Measurements from ENCODE around the gene SNRK.

DNA sequence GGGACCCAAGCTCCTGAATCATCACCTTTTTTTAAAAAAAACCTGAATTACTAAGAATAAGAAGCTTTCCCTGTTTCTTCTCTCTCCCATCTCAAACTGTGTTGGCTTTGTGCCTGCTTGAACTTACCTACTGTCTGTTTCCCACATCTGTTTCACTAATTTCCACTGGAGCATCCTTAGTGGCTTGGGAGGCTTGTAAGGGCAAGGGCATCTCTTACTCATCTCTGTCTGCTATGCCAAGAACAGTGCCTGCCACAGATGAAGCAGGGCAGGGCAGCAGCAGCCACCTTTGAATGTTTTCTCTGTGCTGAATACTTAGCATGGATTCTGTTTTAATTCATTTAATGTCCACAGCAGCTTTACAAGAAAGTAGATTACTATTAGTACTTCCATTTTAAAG is 42.3 kb downstream of the SNRK start:
- no peak for TF ChIP-seq EZH2 (IDR thresholded peaks at IDR 0.05; ENCODE audit: borderline replicate concordance, low read depth, low read length, poor library complexity, severe bottlenecking)
- TF ChIP-seq, protein P1, sequence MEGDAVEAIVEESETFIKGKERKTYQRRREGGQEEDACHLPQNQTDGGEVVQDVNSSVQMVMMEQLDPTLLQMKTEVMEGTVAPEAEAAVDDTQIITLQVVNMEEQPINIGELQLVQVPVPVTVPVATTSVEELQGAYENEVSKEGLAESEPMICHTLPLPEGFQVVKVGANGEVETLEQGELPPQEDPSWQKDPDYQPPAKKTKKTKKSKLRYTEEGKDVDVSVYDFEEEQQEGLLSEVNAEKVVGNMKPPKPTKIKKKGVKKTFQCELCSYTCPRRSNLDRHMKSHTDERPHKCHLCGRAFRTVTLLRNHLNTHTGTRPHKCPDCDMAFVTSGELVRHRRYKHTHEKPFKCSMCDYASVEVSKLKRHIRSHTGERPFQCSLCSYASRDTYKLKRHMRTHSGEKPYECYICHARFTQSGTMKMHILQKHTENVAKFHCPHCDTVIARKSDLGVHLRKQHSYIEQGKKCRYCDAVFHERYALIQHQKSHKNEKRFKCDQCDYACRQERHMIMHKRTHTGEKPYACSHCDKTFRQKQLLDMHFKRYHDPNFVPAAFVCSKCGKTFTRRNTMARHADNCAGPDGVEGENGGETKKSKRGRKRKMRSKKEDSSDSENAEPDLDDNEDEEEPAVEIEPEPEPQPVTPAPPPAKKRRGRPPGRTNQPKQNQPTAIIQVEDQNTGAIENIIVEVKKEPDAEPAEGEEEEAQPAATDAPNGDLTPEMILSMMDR (conservative IDR thresholded peaks at IDR 0.05; ENCODE audit: low read depth, low read length), result no peak

All from A673 (cell line).